Stimulated activated CD4-positive, alpha-beta T cell treated with anti-CD3 and anti-CD28 coated beads, Interleukin-4, amount 100 ng/mL, for 48 hours (primary cell): Measurements from ENCODE around the gene TTLL11.
"Not testable (repeated sequence)": the region's sequence is repeated elsewhere in the genome, so short reads cannot be mapped to it uniquely, and the experiment has no call there.

Experiments
- DNase-seq, 2 donors: peaks; one replicate each; pipeline ENCODE4 v3.0.0-alpha.2; 2020; ENCODE audit warnings: low read depth in 2 of 2

TTLL11 gene

GRCh38 chr9:122005597-122005996, 87.5 kb downstream of the TTLL11 start:
- DNase-seq, result no peak

GRCh38 chr9:122004589-122004988, 88.5 kb downstream of the TTLL11 start:
- no peak for DNase-seq

GRCh38 chr9:122001491-122002201, 91.5 kb downstream of the TTLL11 start:
- no peak for DNase-seq

GRCh38 chr9:122000526-122000925, 92.6 kb downstream of the TTLL11 start:
- not testable (repeated sequence) for DNase-seq

- DNase-seq, result no peak
Observed at GRCh38 chr9:121999556-121999955, 93.6 kb downstream of the TTLL11 start.

GRCh38 chr9:121998513-121999049, 94.5 kb downstream of the TTLL11 start:
- no peak for DNase-seq

- DNase-seq, result no peak
Observed at GRCh38 chr9:121997791-121998190, 95.3 kb downstream of the TTLL11 start.

GRCh38 chr9:121996783-121997182, 96.3 kb downstream of the TTLL11 start:
- no peak for DNase-seq

GRCh38 chr9:121995997-121996396, 97.1 kb downstream of the TTLL11 start:
- DNase-seq, result no peak

GRCh38 chr9:121992571-121993212, 100.4 kb downstream of the TTLL11 start:
- peak; percentile 6 to 15 for DNase-seq

- no peak for DNase-seq
Observed at GRCh38 chr9:121991307-121991661, 101.8 kb downstream of the TTLL11 start.

GRCh38 chr9:121990600-121991306, 102.4 kb downstream of the TTLL11 start:
- no peak for DNase-seq

GRCh38 chr9:121989010-121989409, 104.1 kb downstream of the TTLL11 start:
- no peak for DNase-seq

GRCh38 chr9:121987314-121987713, 105.8 kb downstream of the TTLL11 start:
- no peak for DNase-seq

- no peak for DNase-seq
Observed at GRCh38 chr9:121985792-121986494, 107.2 kb downstream of the TTLL11 start.

GRCh38 chr9:121984726-121985402, 108.2 kb downstream of the TTLL11 start:
- no peak for DNase-seq

GRCh38 chr9:121983736-121984135, 109.4 kb downstream of the TTLL11 start:
- DNase-seq, result no peak

- DNase-seq, result no peak
Observed at GRCh38 chr9:121981118-121981883, 111.8 kb downstream of the TTLL11 start.

- DNase-seq, result not testable (repeated sequence)
Observed at GRCh38 chr9:121980665-121981064, 112.4 kb downstream of the TTLL11 start.

- no peak for DNase-seq
Observed at GRCh38 chr9:121979736-121980135, 113.4 kb downstream of the TTLL11 start.

GRCh38 chr9:121976751-121977150, 116.4 kb downstream of the TTLL11 start:
- no peak for DNase-seq
